GM12892 (cell line): ENCODE results near the gene SWAP70.

Experiments
- POLR2A ChIP-seq: IDR thresholded peaks from 2 replicates; pipeline ENCODE4 v1.6.1; 2011; ENCODE audit warnings: low read depth, low read length, control low read depth
- POLR2AphosphoS5 ChIP-seq: IDR thresholded peaks from 2 replicates; pipeline ENCODE4 v1.6.1; 2011; ENCODE audit warnings: low read depth, low read length, control low read depth
- TAF1 ChIP-seq: IDR thresholded peaks from 2 replicates; pipeline ENCODE4 v1.6.1; 2011; ENCODE audit warnings: low read depth, mild to moderate bottlenecking, control low read depth, low read length, borderline replicate concordance

DNA sequence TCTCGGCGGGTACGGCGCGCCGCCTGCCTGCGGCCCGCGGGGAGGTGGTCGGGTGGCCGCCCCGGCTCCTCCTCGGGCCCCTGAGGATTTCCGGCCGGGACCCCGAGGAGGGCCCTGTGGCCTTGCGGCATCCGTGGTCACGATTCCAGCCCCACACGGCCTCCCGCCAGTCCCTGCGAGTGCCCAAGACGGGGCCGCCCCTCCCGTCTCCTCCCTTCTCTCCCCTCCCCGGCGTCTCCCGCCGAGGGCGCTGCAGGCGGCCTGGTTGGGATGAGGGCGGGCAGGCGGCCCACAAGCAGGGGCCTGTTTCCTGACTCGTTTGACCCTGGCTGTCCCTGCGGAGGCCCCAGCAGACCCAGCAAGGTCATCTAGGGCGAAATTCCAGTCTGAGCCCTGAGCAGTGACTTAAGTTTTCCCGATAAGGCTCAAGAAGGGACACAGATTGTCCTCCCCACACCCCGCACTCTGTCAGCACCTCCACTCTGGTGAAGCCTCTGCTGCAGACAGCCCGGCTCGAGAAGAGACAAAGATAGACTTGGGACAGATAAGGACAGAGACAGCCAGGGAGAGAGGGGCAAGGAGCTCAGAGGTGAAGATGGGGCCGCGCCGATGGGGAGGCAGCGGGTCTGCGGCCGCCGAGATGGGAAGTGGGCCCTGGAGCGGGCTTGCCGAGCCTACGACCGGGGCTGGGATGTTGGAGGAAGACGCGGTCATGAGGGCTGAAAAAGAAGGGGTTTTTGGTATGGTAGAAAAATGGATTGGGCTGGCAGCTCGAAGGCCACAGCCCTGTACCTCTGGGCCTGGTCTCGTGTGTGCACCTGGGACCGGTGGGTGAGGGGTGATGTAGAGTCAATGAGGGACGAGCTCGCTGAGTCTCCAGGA is 95.0 kb downstream of the SWAP70 start:
- TF ChIP-seq POLR2A = no peak
- TF ChIP-seq POLR2AphosphoS5 = no peak
- TF ChIP-seq TAF1 = no peak
